AG04450 (cell line): Measurements from ENCODE around the gene PRKCSH. TPM values are rescaled to one million over a fixed set of nuclear protein-coding genes. Genes with fewer than 3 reads are reported as not detected.

Experiments used
- CTCF ChIA-PET: fragments of 300-600, 350-600 bp; formaldehyde crosslinking; extraction: SDS; loops from one replicate; lab custom pipeline; 2022; ENCODE audit warnings: antibody characterized with exemption, inconsistent platforms; lab: Charles Lee
- POLR2A ChIA-PET: fragments of 350-600 bp; formaldehyde crosslinking; extraction: SDS; loops from one replicate; lab custom pipeline; 2021; ENCODE audit warnings: antibody characterized with exemption, inconsistent platforms; lab: Yijun Ruan, JAX
- DNase-seq: peaks from one replicate; pipeline ENCODE4 v3.0.0-alpha.2; 2011; ENCODE audit warnings: low read depth, low spot score
- H3K27ac ChIP-seq: one replicate; pipeline ENCODE4 v1.5.1; 2012; ENCODE audit warnings: low read depth, low read length, control low read depth
- H3K27me3 ChIP-seq: one replicate; pipeline ENCODE4 v1.6.0; 2012; ENCODE audit warnings: low read length; ENCODE audit not compliant: control insufficient read depth, insufficient read depth
- H3K4me3 ChIP-seq: 2 replicates; pipeline ENCODE4 v1.5.1; 2011; ENCODE audit warnings: mild to moderate bottlenecking, low read depth, low read length, control low read depth
- H3K9me3 ChIP-seq: 2 replicates; pipeline ENCODE4 v1.5.1; 2012; ENCODE audit warnings: low read length; ENCODE audit not compliant: control insufficient read depth, insufficient read depth
- polyA plus RNA-seq: library from polyadenylated mRNA; depleted of rRNA; stranded (reverse); fragments of >200 nt; gene quantifications from 2 replicates; pipeline ENCODE4 v1.2.3, GENCODE V29; 2011
- TF ChIP-seq, protein P1 (sequence below): IDR thresholded peaks from 2 replicates; pipeline ENCODE4 v1.5.1; 2011; ENCODE audit warnings: low read depth, low read length, control low read depth, inconsistent platforms

Gene PRKCSH
- polyA plus RNA-seq, 1 experiment: 125 TPM

DNA sequence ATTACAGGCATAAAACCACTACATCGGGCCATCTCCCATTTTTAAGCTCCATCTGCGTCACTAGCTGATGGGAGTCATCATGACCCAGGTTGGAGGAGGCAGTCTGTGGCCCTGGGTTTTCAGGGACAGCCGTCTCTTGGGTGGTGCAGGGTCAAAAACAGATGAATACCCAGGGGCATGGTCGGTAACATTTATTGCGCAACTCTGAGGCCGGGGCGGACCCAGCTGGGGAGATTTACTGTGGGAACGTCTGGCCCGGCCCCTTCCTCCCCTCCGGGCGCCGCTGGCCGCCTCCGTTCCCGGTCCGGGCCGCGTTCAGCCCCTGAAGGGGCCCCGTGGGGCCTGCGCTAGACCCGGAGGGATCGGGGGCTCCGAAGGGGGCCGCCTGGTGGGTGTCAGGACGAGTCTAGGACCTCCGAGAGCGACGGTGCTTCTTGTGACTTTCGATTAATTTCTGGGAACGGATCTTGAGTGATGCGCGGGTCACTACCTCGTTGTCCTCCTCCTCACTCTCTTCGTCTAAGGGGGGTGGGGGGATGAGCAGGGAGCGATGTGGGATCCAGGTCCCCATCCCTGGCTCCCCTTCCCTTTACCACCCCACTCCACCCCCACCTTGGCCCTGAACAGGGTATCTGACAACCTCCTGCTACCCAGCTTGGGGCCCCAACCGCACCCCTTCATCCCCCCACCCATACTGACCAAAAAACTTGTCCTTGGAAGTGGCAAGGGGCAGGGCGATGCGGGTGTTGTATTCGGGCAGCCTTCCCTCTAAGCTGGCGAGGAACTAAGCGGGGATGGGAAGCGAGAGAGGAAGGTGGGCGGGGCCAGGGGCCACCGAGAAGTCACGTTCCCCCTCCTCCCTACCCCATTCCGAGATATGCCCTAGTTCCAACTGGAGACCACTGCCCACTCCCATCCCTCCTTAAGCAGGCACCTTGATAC is 14.7 kb upstream of the PRKCSH start:
- TF ChIP-seq, protein P1, sequence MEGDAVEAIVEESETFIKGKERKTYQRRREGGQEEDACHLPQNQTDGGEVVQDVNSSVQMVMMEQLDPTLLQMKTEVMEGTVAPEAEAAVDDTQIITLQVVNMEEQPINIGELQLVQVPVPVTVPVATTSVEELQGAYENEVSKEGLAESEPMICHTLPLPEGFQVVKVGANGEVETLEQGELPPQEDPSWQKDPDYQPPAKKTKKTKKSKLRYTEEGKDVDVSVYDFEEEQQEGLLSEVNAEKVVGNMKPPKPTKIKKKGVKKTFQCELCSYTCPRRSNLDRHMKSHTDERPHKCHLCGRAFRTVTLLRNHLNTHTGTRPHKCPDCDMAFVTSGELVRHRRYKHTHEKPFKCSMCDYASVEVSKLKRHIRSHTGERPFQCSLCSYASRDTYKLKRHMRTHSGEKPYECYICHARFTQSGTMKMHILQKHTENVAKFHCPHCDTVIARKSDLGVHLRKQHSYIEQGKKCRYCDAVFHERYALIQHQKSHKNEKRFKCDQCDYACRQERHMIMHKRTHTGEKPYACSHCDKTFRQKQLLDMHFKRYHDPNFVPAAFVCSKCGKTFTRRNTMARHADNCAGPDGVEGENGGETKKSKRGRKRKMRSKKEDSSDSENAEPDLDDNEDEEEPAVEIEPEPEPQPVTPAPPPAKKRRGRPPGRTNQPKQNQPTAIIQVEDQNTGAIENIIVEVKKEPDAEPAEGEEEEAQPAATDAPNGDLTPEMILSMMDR: no peak
- ChIA-PET POLR2A (interaction anchor here (0.6 kb wide), 1 partner anchor 15 kb away, joined by 9 read pairs; no protein-coding TSS in a partner anchor), CTCF (interaction anchor here (0.6 to 1.9 kb wide), 5 partner anchors 14 to 128 kb away, joined by 3 to 9 read pairs (median 5); partner anchors contain the start of genes ODAD3 and PRKCSH)
- peak overlapping the region; percentile 22; the same call in 1 of the 2 replicates for H3K4me3 ChIP-seq
- H3K9me3 ChIP-seq: peaks cover 17% of the 10 kb centered on the region; the same call in 1 of the 2 replicates
- no peak overlapping the region for H3K27ac ChIP-seq
- peaks cover 69% of the 10 kb centered on the region for H3K27me3 ChIP-seq
- no peak for DNase-seq

GRCh38 chr19:11421371-11422098 is 13.9 kb upstream of the PRKCSH start:
- peaks cover 23% of the 10 kb centered on the region; the same call in 1 of the 2 replicates for H3K9me3 ChIP-seq
- no peak for DNase-seq
- TF ChIP-seq, protein P1: no peak
- H3K4me3 ChIP-seq: no peak overlapping the region
- H3K27ac ChIP-seq: no peak overlapping the region
- POLR2A ChIA-PET: interaction anchor here (0.5 kb wide), 1 partner anchor 104 kb away, joined by 5 read pairs; no protein-coding TSS in a partner anchor
- peaks cover 65% of the 10 kb centered on the region for H3K27me3 ChIP-seq
- CTCF ChIA-PET: interaction anchor here (1.7 to 1.9 kb wide), 2 partner anchors 14 to 127 kb away, joined by 9 read pairs; partner anchors contain the start of genes ODAD3 and PRKCSH

- peaks cover 23% of the 10 kb centered on the region; the same call in 1 of the 2 replicates for H3K9me3 ChIP-seq
- ChIA-PET CTCF (interaction anchor here (0.6 to 1.9 kb wide), 3 partner anchors 12 to 128 kb away, joined by 3 to 9 read pairs (median 9); partner anchors contain the start of genes ODAD3 and PRKCSH), POLR2A (interaction anchor here (0.5 to 0.6 kb wide), 2 partner anchors 48 to 105 kb away, joined by 3 to 5 read pairs; partner anchors contain the start of gene SWSAP1)
- 0 out of 2 replicates have a peak overlapping the region, but pooled peaks have one; percentile 20 for H3K4me3 ChIP-seq
- TF ChIP-seq, protein P1: no peak
- H3K27me3 ChIP-seq: peaks cover 60% of the 10 kb centered on the region
- DNase-seq: no peak
- H3K27ac ChIP-seq: no peak overlapping the region
Observed at GRCh38 chr19:11422163-11423065, 13.0 kb upstream of the PRKCSH start.

DNA sequence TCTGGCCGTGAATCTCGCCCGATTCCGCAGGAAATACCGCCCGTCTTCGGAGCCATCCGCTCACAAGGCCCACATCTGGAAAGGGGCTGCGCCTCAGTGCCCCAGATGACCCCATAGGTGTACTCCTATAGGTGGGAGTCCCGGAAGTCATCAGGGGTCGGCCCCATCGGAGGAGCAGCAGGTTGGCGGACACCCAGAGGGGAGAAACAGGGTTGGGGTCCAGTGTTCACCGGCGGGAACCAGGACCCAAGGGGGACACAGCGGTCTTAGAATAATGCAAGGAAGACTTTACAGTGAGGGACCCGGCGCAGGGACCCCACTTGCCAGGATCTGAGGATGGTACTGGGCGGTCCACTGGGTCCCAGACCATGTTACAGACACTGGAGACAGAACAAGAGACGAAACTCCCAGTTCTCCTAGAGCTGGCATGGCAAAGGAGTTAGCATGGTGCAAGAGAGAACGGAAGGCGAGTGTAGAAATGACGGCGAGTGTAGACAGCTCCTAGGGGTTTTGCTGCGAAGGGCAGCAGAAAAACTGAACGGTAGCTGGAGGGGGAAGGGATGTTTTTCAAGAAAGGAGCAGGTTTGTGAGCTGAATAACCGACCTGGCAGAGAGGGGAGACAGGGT is 12.2 kb upstream of the PRKCSH start:
- Histone ChIP-seq H3K27ac (no peak overlapping the region), H3K9me3 (peaks cover 23% of the 10 kb centered on the region; the same call in 1 of the 2 replicates), H3K27me3 (peaks cover 54% of the 10 kb centered on the region), H3K4me3 (no peak overlapping the region)
- ChIA-PET CTCF (interaction anchor here (1.1 kb wide), 1 partner anchor 40 kb away, joined by 3 read pairs; no protein-coding TSS in a partner anchor), POLR2A (interaction anchor here (0.6 to 0.9 kb wide), 3 partner anchors 8 to 129 kb away, joined by 3 to 4 read pairs (median 3); partner anchors contain the start of gene SWSAP1)
- DNase-seq: no peak
- TF ChIP-seq, protein P1: no peak
